Activated CD4-positive, alpha-beta T cell treated with anti-CD3 and anti-CD28 coated beads, Interleukin-10, Interleukin-2, amounts not matched to agents 100 ng/mL and 50 ng/mL, durations not matched to agents 16 hours and 8 hours (primary cell): ENCODE measurements around the gene PLCG1.

Experiments
- DNase-seq: peaks from one replicate; pipeline ENCODE4 v3.0.0-alpha.2; 2020

The PLCG1 gene

GRCh38 chr20:41143354-41143753 is 6.0 kb downstream of the PLCG1 start:
- DNase-seq: no peak

DNA sequence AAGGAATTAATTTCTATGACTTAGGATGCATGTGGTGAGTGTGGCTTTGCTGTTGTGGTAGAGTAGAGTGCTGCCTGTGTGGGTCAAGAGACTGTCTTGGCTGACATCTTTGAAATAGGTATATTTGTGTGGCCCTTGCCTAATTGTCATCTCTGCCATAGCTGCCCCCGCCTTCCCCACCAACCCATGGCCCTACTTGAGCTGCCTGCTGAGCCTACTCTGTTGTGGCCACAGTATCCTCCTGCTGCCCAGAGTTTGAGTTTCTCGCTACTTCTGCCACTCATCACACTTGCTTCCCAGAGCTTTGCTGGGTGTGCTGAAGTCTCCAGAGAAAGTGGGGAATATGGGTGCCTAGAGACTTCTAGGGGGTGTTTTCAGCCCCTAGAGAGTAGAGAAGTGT is 8.0 kb downstream of the PLCG1 start:
- DNase-seq: no peak

- DNase-seq: no peak
Observed at GRCh38 chr20:41145821-41146620, 8.7 kb downstream of the PLCG1 start.

DNA sequence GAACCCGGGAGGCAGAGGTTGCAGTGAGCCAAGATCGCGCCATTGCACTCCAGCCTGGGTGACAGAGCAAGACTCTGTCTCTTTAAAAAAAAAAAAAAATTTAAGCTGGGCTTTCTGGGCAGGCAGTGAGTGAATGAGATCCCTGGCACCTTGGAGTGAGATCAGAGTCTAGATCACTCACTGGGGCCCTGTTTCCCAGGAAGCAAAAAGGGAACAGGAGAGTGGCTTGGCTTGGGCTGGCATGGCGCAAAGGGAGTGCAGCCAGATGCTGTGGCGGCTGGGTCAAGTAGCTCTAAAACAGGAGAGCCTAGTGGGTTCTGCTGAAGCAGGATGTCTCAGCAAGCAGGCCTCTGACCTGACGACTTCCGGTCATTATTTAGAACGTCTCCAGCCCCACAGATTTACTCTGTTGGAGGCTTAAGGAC is 10.4 kb downstream of the PLCG1 start:
- DNase-seq: no peak

- no peak for DNase-seq
Observed at GRCh38 chr20:41148942-41149341, 11.6 kb downstream of the PLCG1 start.

DNA sequence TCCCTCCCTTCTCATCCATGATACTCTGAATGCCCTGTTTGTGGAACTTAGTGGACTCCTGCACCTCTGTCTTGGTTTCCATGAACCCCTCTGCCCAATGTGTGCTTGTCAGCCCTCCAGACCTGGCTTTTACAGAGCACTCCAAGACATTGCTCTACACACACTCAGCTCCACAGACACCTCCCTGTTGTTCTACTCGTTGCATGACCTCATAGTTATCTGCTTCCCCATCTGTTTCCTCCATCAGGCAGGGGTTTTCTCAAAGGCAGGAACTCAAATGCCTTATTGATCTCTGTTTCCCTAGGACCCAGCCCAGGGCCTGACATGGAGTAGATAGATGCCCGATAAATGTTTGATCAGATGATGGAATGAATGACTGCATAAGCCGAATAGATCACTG is 13.3 kb downstream of the PLCG1 start:
- peak; percentile 39 for DNase-seq

GRCh38 chr20:41151134-41151869 is 14.0 kb downstream of the PLCG1 start:
- no peak for DNase-seq

DNA sequence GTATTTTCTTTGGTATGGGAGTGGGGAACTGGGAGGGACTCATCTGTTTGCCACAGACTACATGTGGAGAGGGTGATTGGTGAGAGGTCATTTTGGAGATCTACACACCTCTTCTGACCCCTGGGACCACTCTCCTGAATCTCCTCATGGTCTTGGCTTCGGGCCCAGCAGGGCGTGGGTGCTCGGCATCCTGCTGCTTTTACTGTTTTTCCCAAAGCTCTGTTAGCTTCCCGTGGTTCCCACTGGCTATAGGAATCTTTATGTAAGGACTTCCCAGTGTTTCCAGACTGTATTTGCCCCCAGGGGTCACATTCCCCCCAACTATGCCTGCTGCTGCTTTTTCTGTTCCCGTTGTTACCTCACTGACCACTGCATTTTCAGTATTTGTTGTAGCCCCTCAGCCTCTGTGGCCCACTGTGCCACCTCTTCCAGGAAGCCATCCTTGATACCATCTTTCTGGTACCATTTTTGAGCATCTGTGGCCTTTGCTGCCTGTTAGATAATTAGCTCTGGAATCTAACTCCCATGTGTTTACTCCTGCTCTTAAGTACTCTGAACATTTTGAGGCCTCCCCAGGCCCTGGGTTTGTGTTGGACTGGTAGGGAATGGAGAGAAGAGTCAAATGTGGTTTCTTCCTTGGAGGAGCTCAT is 14.9 kb downstream of the PLCG1 start:
- no peak for DNase-seq

DNA sequence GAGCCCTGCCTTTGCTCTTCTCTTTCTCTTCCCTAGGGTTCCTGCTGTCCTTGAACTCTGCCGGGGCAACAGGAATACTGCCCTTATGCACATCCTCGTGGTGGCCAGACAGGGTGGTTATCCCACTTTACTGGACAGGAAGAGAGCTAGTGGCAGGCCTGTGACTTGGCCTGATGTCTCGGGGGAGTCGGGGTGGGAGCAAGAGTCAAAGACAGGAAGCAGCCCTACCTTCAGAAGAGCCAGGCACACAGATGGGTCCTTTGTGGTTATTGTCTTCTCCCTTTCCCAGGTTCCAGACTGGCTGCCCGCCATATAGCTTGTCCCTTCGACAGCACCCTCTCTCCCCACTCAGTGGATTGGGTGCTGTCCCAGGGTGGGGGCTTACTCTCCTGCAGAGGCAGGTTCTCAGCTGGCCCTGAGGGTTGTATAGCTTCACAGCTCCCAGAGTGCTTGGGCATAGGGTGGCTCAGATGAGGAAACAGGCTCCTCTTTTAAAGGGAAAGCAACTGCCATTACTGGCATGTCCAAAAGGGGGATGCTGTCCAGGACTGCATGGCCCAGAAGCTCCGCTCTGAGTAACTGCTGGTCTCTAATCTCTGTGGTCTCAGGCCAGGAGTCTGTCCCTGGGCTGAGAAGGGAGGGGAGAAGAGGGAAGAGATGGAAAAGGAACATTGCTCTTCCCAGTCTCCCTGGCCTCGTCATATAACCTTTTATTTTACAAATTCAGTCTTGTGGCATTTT is 17.3 kb downstream of the PLCG1 start:
- no peak for DNase-seq

GRCh38 chr20:41155261-41155660 is 17.9 kb downstream of the PLCG1 start:
- no peak for DNase-seq

DNA sequence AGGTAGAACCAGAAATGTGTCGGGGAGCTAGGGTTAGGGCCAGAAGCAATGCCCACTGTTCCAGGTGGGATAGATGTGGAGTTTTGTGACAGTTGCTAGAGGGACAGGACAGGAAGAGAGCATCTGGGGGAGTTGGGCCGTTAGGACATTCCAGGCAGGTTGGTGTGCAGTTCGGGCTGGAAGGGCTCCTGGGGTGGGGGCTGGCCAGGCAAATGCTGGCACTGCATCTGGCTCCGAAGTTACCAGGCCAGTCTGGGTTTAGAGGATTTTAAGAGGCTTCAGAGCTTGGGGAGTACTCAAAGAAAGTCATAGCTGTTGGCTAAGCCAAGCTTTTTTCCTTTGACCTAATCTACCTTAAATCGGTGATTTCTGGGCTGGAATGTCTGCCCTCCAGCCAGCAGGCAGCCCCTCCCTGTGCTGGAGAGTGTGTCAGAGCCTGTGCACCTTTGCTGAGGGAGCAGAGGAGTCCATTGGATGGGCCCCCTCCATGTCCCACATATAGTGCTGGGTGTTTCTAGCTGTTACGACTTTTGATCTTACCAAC is 20.8 kb downstream of the PLCG1 start:
- DNase-seq: no peak

DNA sequence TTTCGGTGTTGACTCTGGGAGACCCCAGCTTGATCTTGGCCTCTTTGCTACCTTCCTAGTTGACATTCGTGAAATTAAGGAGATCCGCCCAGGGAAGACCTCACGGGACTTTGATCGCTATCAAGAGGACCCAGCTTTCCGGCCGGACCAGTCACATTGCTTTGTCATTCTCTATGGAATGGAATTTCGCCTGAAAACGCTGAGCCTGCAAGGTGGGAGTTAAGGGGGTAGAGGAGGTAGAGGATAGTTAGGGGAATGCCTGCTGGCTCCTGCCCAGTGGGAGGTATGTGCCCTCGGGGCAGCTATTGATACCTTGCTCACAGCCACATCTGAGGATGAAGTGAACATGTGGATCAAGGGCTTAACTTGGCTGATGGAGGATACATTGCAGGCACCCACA is 22.2 kb downstream of the PLCG1 start:
- no peak for DNase-seq

DNA sequence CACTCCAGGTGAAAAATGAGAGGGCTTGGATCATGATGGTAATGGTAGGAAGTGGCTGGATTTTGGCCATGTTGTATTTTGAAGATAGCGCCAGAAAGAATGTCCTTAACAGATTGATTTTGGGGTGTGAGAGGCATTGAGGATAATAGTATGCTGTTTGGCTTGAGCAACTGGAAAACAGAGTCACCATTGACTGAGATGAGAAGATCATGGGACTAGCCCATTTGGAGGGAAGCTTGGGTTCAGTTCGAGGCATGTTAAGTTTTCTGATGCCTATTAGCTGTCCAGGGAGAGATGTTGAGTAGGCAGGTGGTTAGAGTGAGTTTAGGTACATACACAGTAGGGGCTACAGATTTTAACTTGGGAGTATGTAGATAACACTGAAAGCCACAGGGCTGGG is 23.3 kb downstream of the PLCG1 start:
- no peak for DNase-seq

DNA sequence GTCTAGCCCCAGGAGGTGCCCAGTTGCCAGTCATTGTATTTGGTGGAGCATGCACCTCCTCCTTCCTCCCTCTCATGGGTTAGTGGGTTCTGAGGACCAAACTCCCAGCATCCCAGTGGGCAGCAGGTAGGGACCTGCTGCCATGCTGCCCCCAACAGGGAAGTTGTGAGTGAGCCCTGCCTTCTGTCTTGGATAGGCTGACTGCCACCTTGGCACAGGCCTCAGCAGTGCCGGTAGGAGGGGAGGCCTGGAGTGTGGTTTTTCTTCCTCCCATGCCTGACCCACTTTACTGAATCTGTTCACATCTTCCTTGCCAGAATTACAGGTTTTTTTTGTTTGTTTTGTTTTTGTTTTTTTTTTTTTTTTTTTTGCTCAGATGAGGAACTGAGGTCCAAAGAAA is 24.5 kb downstream of the PLCG1 start:
- no peak for DNase-seq

- DNase-seq: no peak
Observed at GRCh38 chr20:41162396-41162795, 25.1 kb downstream of the PLCG1 start.

DNA sequence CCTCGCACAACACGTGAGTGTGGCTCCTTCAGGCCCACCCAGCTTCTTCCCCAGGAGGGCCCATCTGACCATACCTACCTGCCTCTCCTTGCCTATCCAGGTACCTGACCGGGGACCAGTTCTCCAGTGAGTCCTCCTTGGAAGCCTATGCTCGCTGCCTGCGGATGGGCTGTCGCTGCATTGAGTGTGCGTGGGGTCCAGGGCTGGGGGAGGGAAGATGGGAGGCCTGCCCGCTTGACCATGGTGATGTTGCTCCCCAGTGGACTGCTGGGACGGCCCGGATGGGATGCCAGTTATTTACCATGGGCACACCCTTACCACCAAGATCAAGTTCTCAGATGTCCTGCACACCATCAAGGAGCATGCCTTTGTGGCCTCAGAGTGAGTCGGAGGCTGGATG is 26.5 kb downstream of the PLCG1 start:
- no peak for DNase-seq

DNA sequence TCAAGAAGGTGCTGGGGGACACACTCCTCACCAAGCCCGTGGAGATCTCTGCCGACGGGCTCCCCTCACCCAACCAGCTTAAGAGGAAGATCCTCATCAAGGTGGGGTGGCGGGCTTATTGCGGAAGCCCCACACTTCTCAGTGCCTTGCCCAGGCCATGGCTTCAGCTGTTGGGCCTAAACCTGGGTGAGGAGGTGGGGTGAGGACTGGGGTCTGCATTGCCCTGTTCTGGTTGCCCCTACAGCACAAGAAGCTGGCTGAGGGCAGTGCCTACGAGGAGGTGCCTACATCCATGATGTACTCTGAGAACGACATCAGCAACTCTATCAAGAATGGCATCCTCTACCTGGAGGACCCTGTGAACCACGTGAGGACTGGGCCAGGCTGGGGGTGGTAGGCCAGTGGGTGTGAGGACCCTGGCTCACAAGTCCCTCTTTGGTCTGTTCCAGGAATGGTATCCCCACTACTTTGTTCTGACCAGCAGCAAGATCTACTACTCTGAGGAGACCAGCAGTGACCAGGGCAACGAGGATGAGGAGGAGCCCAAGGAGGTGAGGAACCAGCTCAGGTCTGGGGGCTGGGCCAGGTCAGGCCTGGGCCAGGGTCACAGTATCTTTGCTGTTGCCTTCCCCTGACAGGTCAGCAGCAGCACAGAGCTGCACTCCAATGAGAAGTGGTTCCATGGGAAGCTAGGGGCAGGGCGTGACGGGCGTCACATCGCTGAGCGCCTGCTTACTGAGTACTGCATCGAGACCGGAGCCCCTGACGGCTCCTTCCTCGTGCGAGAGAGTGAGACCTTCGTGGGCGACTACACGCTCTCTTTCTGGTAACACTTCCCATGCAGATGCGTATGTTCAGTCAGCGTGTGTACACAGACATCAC is 27.9 kb downstream of the PLCG1 start:
- no peak for DNase-seq

DNA sequence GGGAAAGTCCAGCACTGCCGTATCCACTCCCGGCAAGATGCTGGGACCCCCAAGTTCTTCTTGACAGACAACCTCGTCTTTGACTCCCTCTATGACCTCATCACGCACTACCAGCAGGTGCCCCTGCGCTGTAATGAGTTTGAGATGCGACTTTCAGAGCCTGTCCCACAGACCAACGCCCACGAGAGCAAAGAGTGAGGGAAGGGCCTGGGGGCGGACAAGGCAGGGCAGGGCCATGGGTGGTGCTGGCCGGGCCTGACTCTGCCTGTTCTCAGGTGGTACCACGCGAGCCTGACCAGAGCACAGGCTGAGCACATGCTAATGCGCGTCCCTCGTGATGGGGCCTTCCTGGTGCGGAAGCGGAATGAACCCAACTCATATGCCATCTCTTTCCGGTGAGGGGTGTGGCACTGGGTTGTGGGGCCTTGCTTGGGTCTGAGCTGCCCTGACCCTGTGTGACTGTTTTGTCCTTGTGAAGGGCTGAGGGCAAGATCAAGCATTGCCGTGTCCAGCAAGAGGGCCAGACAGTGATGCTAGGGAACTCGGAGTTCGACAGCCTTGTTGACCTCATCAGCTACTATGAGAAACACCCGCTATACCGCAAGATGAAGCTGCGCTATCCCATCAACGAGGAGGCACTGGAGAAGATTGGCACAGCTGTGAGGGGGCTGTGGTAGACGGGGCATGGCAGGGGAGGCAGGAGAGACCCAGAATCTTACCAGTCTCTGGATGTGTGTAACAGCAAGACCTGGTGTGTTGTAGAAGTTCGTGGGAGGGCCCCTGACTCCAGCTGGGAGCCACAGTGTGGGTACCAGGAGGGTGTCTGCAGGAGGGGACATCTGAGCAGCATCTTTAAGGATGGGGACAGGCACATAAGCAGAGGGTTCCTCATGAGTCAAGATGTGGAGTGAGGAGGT is 29.1 kb downstream of the PLCG1 start:
- DNase-seq: no peak

DNA sequence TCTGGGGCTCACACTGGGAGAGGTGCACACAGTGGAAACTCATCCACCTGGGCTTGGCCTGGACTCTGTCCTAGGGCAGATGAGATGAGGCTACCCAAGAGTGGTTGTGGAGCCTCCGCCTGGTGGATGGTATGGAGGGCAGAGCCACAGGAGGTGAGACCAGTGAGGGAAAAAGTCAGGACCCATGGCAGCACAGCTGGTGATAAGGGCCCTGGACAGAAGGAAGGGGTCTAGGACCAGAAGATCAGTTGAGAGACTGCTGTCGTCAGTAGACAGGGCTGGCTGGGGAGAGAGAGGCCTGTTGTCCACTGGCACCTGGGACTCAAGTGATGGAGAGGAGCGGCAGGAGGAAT is 29.8 kb downstream of the PLCG1 start:
- no peak for DNase-seq

DNA sequence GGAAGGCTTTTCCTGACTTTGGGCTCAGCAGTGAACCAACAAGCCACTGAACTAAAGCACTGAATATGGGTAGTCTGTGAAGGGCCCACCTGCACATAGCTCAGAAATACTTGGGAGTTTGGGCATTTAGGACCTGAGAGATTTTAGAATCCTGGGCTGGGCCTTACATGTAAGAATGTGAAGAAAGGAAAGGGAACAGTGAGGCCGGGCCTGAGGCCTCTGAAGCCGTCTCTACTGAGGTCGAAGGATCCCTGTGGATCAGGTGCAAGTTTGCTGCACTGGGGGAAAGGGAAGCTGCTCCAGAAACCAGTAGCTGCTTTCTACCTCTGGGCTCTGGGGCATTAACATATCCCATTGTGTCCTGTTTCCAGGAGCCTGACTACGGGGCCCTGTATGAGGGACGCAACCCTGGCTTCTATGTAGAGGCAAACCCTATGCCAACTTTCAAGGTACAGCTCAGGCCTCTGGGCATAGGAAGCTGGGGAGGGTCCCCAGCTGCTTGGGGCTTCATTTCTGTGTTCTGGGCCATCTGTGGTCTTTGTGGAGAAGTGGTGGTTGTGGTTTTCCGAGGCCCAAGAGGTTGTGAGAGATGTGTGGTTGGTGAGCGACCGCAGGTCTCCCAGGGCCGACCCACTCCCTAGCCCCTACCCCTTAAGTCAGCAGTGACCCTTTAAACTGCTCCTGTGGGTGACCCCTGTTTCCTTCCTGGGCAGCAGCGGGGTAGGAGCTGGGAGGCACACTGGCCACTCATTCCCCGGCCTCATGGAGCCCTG is 30.3 kb downstream of the PLCG1 start:
- peak; percentile 31 for DNase-seq
